Kidney epithelial cell (primary cell): Measurements from ENCODE around the gene UVSSA. TPM values are rescaled to one million over a fixed set of nuclear protein-coding genes. Genes with fewer than 3 reads are reported as not detected.
"Not testable (repeated sequence)": the region's sequence is repeated elsewhere in the genome, so short reads cannot be mapped to it uniquely, and the experiment has no call there.

Experiments used
- DNase-seq: peaks from one replicate; pipeline ENCODE4 v3.0.0-alpha.2; 2010; ENCODE audit warnings: low read depth
- H3K27me3 ChIP-seq: 2 replicates; pipeline ENCODE4 v1.6.0; 2011; ENCODE audit warnings: low read length; ENCODE audit not compliant: control insufficient read depth, insufficient read depth
- H3K36me3 ChIP-seq: 2 replicates; pipeline ENCODE4 v1.5.1; 2011; ENCODE audit warnings: low read length; ENCODE audit not compliant: control insufficient read depth, insufficient read depth
- H3K4me3 ChIP-seq: 2 replicates; pipeline ENCODE4 v1.5.1; 2011; ENCODE audit warnings: low read depth, mild to moderate bottlenecking, control low read depth, low read length
- total RNA-seq: library from RNA; depleted of rRNA; stranded (reverse); fragments of >200 nt; gene quantifications from 2 replicates; pipeline ENCODE4 v1.2.3, GENCODE V29; 2015
- TF ChIP-seq, protein P1 (sequence below): IDR thresholded peaks from 2 replicates; pipeline ENCODE4 v1.5.1; 2011; ENCODE audit warnings: mild to moderate bottlenecking, moderate library complexity, low read length, control low read depth, inconsistent platforms; ENCODE audit not compliant: insufficient read depth, poor library complexity, severe bottlenecking

Gene UVSSA
- total RNA-seq, 1 donor from 2014 or later = 13.0 TPM

DNA sequence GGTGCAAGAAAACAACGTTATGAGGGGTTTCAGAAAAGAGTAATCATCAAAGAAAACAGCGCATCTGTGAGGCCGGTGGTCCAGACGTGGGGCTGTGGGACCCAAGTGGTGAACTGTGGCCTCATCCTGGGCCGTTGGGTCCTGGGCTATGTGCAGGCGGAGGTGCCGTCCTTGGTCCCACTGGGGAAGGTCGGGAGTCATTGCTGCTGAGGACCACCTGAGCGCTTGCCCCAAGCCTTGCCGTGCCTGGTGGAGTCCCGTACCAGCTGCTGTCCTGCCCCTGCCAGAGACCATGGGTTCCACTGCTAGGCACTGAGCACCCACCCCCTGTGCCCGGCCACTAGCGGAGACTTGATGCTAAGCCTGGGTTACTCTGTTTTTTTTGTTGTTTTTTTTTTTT is 25.5 kb upstream of the UVSSA start:
- TF ChIP-seq, protein P1, sequence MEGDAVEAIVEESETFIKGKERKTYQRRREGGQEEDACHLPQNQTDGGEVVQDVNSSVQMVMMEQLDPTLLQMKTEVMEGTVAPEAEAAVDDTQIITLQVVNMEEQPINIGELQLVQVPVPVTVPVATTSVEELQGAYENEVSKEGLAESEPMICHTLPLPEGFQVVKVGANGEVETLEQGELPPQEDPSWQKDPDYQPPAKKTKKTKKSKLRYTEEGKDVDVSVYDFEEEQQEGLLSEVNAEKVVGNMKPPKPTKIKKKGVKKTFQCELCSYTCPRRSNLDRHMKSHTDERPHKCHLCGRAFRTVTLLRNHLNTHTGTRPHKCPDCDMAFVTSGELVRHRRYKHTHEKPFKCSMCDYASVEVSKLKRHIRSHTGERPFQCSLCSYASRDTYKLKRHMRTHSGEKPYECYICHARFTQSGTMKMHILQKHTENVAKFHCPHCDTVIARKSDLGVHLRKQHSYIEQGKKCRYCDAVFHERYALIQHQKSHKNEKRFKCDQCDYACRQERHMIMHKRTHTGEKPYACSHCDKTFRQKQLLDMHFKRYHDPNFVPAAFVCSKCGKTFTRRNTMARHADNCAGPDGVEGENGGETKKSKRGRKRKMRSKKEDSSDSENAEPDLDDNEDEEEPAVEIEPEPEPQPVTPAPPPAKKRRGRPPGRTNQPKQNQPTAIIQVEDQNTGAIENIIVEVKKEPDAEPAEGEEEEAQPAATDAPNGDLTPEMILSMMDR = no peak
- peaks cover 1% of the 10 kb centered on the region for H3K36me3 ChIP-seq

DNA sequence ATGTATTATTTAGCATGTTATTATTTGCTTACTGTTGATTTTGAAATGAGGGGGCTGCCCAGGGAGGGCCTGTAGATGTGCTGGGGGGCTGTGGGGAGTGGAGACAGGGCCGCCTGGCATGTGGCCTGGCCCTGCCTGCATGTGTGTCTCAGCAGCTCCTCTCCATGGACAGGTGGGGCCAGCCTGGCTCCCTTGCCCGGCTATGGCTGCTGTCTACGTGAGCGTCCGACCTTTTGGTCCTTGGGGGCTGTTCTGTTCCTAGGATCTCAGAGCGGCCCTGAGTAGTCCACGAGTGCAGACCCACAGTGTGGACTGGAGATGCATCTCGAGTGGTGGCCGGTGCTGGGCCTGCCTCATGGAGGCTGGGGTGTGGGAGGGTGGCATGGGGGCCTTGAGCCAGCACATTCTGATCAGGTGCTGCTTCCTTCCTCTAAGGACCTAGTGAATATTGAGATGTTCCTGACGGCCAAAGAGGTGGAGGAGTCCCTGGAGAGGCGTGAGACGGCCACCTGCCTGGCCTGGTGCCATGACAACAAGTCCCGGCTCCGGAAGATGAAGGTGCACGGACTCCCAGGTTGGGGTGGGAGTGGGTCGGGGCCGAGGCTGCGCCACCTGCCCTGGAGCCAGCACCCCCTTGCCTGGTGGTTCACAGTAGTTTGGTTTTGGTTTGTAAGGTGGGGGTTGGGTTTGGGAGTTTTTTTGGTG is 24.9 kb upstream of the UVSSA start:
- DNase-seq = no peak
- Histone ChIP-seq H3K4me3 (no peak overlapping the region), H3K27me3 (no peaks in the 10 kb centered on the region), H3K36me3 (peaks cover 1% of the 10 kb centered on the region)
- TF ChIP-seq, protein P1 = no peak

More for the DNA sequence above, 25.5 kb upstream of the UVSSA start:
- Histone ChIP-seq H3K4me3 (no peak overlapping the region), H3K27me3 (no peaks in the 10 kb centered on the region)
- no peak for DNase-seq

DNA sequence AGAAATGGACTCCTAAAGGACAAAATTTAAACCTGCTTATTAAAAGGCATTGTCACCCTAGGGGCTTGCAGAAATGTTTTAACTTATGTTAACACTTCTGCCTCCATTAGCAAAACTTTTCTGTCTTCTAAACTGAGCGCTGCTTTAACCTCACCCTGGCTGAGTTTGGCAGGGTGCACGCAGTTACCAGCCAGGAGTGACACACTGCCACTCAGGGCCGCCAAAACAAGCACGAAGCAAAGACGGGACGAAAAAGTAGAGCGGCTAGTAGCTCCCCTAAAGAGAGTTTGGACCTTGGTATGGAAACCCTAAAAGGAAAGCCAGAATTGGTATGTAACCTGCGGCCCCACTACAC is 23.8 kb upstream of the UVSSA start:
- H3K27me3 ChIP-seq = no peaks in the 10 kb centered on the region
- H3K4me3 ChIP-seq = no peak overlapping the region
- TF ChIP-seq, protein P1 = no peak
- peaks cover 3% of the 10 kb centered on the region for H3K36me3 ChIP-seq
- DNase-seq = no peak

DNA sequence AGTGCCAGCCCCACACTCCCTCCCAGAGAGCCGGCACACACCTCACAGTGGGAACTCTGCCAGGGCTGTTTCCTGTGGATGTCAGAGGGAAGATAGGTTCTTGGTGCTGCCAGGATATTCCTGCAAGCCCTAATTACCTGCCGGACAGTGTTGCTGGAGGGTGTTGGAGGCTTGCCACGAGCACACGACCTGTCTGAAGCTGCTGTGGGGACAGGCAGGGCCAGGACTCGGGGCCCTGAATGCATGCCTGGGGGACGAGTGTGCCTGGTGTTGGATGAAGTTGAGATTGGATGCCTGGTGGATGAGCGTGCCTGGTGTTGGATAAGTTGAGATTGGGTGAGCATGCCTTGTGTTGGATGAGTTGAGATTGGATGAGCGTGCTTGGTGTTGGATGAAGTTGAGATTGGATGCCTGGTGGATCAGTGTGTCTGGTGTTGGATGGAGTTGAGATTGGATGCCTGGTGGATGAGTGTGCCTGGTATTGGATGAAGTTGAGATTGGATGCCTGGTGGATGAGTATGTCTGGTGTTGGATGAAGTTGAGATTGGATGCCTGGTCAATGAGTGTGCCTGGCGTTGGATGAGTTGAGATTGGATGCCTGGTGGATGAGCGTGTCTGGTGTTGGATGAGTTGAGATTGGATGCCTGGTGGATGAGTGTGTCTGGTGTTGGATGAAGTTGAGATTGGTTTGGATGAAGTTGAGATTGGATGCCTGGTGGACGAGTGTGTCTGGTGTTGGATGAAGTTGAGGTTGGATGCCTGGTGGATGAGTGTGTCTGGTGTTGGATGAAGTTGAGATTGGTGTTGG is 23.2 kb upstream of the UVSSA start:
- H3K27me3 ChIP-seq = no peaks in the 10 kb centered on the region
- peak; percentile 79 for DNase-seq
- peaks cover 4% of the 10 kb centered on the region for H3K36me3 ChIP-seq
- TF ChIP-seq, protein P1 = no peak
- H3K4me3 ChIP-seq = no peak overlapping the region

DNA sequence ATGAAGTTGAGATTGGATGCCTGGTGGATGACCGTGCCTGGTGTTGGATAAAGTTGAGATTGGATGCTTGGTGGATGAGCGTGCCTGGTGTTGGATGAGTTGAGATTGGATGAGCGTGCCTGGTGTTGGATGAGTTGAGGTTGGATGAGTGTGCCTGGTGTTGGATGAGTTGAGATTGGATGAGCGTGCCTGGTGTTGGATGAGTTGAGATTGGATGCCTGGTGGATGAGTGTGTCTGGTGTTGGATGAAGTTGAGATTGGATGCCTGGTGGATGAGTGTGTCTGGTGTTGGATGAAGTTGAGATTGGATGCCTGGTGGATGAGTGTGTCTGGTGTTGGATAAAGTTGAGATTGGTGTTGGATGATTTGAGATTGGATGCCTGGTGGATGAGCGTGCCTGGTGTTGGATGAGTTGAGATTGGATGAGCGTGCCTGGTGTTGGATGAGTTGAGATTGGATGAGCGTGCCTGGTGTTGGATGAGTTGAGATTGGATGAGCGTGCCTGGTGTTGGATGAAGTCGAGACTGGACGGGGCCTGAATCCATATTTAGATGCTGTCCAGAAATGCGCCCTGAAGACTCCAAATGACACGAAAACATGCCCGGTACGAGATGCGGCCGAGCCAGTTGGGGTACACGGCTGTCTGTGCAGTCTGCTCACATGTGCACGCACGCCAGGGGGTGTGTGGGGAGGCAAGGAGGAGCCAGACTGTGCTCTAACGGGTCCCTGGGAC is 22.4 kb upstream of the UVSSA start:
- H3K4me3 ChIP-seq, DNase-seq: not testable (repeated sequence)

DNA sequence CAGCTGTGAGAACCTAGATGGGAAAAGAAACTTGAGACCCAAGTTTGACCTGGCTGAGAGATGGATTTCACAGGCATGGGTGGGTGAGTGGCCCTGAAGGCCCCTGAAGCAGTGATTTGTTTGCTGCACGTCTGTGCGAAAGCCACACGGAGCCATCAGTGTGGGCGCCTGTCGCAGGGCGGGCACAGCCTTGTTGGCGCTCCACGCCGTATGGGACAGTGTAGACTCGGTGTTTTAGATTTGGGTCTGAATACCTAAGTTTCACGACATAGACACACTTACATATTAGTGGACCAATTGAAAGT is 21.9 kb upstream of the UVSSA start:
- no peaks in the 10 kb centered on the region for H3K27me3 ChIP-seq
- no peak for DNase-seq
- peaks cover 4% of the 10 kb centered on the region for H3K36me3 ChIP-seq
- no peak overlapping the region for H3K4me3 ChIP-seq
- TF ChIP-seq, protein P1 = no peak

More for the DNA sequence above, 22.4 kb upstream of the UVSSA start:
- not testable (repeated sequence) for H3K36me3 ChIP-seq, H3K27me3 ChIP-seq
